Activated CD4-positive, alpha-beta T cell treated with anti-CD3 and anti-CD28 coated beads, Interleukin-2, amount 50 U/mL, for 1 hour (primary cell): ENCODE results near the gene C20orf141.
"Not testable (repeated sequence)": the region's sequence is repeated elsewhere in the genome, so short reads cannot be mapped to it uniquely, and the experiment has no call there.

Experiments
- DNase-seq: peaks from one replicate; pipeline ENCODE4 v3.0.0-alpha.2; 2020

Gene C20orf141

GRCh38 chr20:2814587-2815051 is at the start of gene C20orf141:
Gene C20orf141 (plus strand): TSS chr20:2814987. CDS start chr20:2815185, 198 bp downstream.
- no peak for DNase-seq

- DNase-seq: no peak
Measured at GRCh38 chr20:2767768-2768631, 46.8 kb upstream of the C20orf141 start.

- no peak for DNase-seq
Measured at GRCh38 chr20:2768632-2769015, 46.2 kb upstream of the C20orf141 start.

GRCh38 chr20:2770091-2770490 is 44.7 kb upstream of the C20orf141 start:
- not testable (repeated sequence) for DNase-seq

GRCh38 chr20:2771631-2772080 is 43.1 kb upstream of the C20orf141 start:
- no peak for DNase-seq

- no peak for DNase-seq
Measured at GRCh38 chr20:2773812-2774211, 41.0 kb upstream of the C20orf141 start.

- DNase-seq: no peak
Measured at GRCh38 chr20:2775139-2775538, 39.6 kb upstream of the C20orf141 start.

- no peak for DNase-seq
Measured at GRCh38 chr20:2778602-2779321, 36.0 kb upstream of the C20orf141 start.

- no peak for DNase-seq
Measured at GRCh38 chr20:2780948-2781347, 33.8 kb upstream of the C20orf141 start.

GRCh38 chr20:2783908-2784566 is 30.8 kb upstream of the C20orf141 start:
- no peak for DNase-seq

GRCh38 chr20:2793471-2793870 is 21.3 kb upstream of the C20orf141 start:
- DNase-seq: no peak

GRCh38 chr20:2794202-2794748 is 20.5 kb upstream of the C20orf141 start:
- DNase-seq: no peak

- no peak for DNase-seq
Measured at GRCh38 chr20:2794866-2795447, 19.8 kb upstream of the C20orf141 start.

GRCh38 chr20:2795451-2795850 is 19.3 kb upstream of the C20orf141 start:
- DNase-seq: no peak

GRCh38 chr20:2796011-2796660 is 18.7 kb upstream of the C20orf141 start:
- no peak for DNase-seq

GRCh38 chr20:2797136-2797983 is 17.4 kb upstream of the C20orf141 start:
- DNase-seq: no peak

GRCh38 chr20:2798095-2798805 is 16.5 kb upstream of the C20orf141 start:
- DNase-seq: no peak

GRCh38 chr20:2798814-2799213 is 16.0 kb upstream of the C20orf141 start:
- no peak for DNase-seq

- no peak for DNase-seq
Measured at GRCh38 chr20:2799271-2799670, 15.5 kb upstream of the C20orf141 start.
